ENCODE results near the gene CALCB.
"Not testable (repeated sequence)": the region's sequence is repeated elsewhere in the genome, so short reads cannot be mapped to it uniquely, and the experiment has no call there.

The CALCB gene

DNA sequence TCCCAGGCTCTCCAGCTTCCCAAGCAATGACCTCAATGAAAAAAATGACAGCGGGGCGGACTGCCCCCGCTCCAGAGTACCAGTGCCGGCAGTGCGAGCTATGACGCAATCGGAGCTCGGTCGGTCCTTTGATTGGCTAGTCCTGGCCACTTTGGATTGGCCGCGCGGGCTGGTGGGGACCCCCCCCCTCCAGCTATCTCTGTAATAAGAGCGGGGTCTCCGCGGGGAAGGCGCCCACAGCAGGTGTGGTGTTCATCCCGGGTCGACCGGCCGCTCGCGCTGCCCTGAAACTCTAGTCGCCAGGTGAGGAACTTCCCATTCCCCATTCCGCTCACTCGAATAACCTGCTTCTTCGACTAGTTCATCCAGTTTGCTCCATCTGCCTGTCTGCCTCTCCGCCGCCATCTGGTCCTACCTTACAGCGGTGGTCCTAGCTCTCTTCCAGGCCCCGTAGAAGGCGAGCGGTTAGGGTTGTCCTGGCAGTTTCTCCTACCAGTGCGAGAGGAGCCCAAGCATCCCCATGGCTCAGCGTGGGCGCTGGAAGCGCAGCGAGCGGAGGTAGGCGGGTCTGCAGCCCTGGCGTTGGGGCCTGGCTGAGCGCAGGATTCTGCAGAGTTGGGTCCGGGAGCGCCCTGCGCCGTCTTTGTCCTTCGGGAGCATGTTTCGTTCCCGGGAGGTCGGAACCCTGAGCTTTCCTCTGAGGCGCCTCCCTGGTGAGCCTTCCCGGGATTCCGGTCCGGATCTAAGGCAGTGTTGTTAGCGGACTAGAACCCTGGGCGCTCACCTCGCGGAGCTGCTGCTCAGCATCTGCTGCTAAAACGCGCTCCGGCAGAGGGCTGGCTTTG is at the start of gene CALCB:
TSS of gene CALCB (plus strand) at position 233 of the 845 bp plus-strand sequence. CDS start 1,126 bp downstream, outside the sequence.
- peaks cover 5% of the 10 kb centered on the region; the same call in 1 of the 2 replicates for H3K9me3 ChIP-seq (ENCODE audit: control insufficient read depth, insufficient read depth, low read length)
- no peaks in the 10 kb centered on the region for H3K36me3 ChIP-seq (ENCODE audit: insufficient read depth, low read length)
- H3K4me1 ChIP-seq (ENCODE audit: insufficient read depth, low read length): 0 out of 2 replicates have a peak, but pooled peaks cover 5% of the 10 kb centered on the region
- no peak within 1 kb of the TSS for H3K9ac ChIP-seq (ENCODE audit: low read depth, low read length)

- Histone ChIP-seq H3K36me3 (ENCODE audit: insufficient read depth, low read length) (no peaks in the 10 kb centered on the region), H3K9me3 (ENCODE audit: control insufficient read depth, insufficient read depth, low read length) (0 out of 2 replicates have a peak, but pooled peaks cover 7% of the 10 kb centered on the region), H3K9ac (ENCODE audit: low read depth, low read length) (no peak overlapping the region), H3K4me1 (ENCODE audit: insufficient read depth, low read length) (no peaks in the 10 kb centered on the region)
These were observed 46.4 kb upstream of the CALCB start for GRCh38 chr11:15027011-15027410.

GRCh38 chr11:15027956-15028355 is 45.4 kb upstream of the CALCB start:
- H3K9me3 ChIP-seq (ENCODE audit: control insufficient read depth, insufficient read depth, low read length): 0 out of 2 replicates have a peak, but pooled peaks cover 3% of the 10 kb centered on the region
- H3K36me3 ChIP-seq (ENCODE audit: insufficient read depth, low read length): no peaks in the 10 kb centered on the region
- H3K9ac ChIP-seq (ENCODE audit: low read depth, low read length): no peak overlapping the region
- H3K4me1 ChIP-seq (ENCODE audit: insufficient read depth, low read length): no peaks in the 10 kb centered on the region

DNA sequence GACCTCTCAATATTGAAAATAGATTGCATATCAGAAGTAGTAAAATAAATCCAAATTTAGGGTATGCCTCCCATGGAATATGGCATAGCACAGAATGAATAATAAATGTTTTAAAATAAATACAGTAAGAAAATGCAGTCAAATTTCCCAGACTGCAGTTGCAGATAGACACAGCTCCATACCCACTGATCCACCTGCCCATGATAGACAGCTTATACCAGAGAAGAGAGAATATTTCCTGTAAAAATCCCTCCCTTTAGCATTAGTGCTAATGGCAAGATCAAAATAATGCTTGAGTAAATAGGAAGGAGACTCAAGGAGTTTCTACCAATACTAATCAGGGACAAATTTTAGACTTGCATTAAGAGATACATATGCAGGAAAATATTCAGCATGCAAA is 45.0 kb upstream of the CALCB start:
- no peaks in the 10 kb centered on the region for H3K36me3 ChIP-seq (ENCODE audit: insufficient read depth, low read length)
- H3K9me3 ChIP-seq (ENCODE audit: control insufficient read depth, insufficient read depth, low read length): no peaks in the 10 kb centered on the region
- no peaks in the 10 kb centered on the region for H3K4me1 ChIP-seq (ENCODE audit: insufficient read depth, low read length)
- no peak overlapping the region for H3K9ac ChIP-seq (ENCODE audit: low read depth, low read length)

GRCh38 chr11:15031945-15032344 is 41.4 kb upstream of the CALCB start:
- H3K9me3 ChIP-seq (ENCODE audit: control insufficient read depth, insufficient read depth, low read length); H3K4me1 ChIP-seq (ENCODE audit: insufficient read depth, low read length); H3K9ac ChIP-seq (ENCODE audit: low read depth, low read length); H3K36me3 ChIP-seq (ENCODE audit: insufficient read depth, low read length): not testable (repeated sequence)

DNA sequence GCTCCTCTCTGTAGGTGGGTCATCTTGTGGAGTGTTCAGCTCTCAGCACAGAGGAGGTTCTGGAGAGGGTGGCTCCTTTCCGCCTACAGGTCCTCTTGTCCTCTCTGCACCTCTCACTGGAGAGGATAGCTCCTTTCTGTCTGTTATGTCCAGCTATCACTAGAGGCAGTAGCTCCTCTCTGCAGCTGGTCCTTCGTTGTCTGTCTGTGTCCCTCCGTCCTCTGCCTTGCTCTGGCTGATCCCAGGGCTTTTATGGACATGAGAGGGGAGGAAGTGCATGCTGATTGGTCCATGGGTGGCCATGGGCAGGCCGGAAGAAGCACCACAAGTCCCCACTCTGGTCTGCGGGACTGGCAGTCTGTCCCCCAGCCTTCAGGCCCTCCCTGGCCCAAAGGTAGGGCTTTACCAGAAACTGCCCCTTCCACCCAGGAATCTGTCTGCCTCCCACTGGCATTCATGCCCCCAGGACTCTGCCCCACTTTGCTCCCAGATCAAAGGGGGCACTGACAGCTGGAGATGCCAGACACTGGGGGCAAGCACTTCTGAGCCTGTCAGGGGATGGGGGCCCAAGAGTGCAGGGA is 38.6 kb upstream of the CALCB start:
- H3K4me1 ChIP-seq (ENCODE audit: insufficient read depth, low read length): no peaks in the 10 kb centered on the region

GRCh38 chr11:15035283-15035682 is 38.1 kb upstream of the CALCB start:
- Histone ChIP-seq H3K9me3 (ENCODE audit: control insufficient read depth, insufficient read depth, low read length) (no peaks in the 10 kb centered on the region), H3K36me3 (ENCODE audit: insufficient read depth, low read length) (no peaks in the 10 kb centered on the region), H3K9ac (ENCODE audit: low read depth, low read length) (no peak overlapping the region; the same call in 1 of the 2 replicates), H3K4me1 (ENCODE audit: insufficient read depth, low read length) (no peaks in the 10 kb centered on the region)

More for the DNA sequence above, 38.6 kb upstream of the CALCB start:
- no peaks in the 10 kb centered on the region for H3K9me3 ChIP-seq (ENCODE audit: control insufficient read depth, insufficient read depth, low read length)
- H3K36me3 ChIP-seq (ENCODE audit: insufficient read depth, low read length): no peaks in the 10 kb centered on the region
- H3K9ac ChIP-seq (ENCODE audit: low read depth, low read length): no peak overlapping the region; the same call in 1 of the 2 replicates

DNA sequence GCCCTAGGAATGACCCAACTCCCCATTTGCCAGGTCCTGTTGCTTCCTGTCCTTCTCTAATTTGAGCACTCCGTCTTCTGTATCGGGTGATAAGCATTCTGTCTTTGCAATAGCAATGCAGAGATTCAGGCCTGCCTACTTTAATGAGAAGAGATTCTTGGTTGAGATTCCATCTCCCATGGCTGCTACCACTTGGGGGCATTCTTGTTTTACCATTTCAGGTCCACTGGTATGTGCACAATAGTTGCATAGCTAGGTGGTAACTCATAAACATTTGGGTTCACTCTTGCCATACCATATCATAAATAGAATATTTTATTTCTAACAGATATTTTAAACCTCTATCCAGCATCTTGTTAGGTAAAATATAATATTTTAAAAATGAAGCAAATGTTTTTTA is 34.4 kb upstream of the CALCB start:
- Histone ChIP-seq H3K4me1 (ENCODE audit: insufficient read depth, low read length) (peaks cover 15% of the 10 kb centered on the region; the same call in 1 of the 2 replicates), H3K36me3 (ENCODE audit: insufficient read depth, low read length) (no peaks in the 10 kb centered on the region), H3K9ac (ENCODE audit: low read depth, low read length) (no peak overlapping the region), H3K9me3 (ENCODE audit: control insufficient read depth, insufficient read depth, low read length) (no peaks in the 10 kb centered on the region)

DNA sequence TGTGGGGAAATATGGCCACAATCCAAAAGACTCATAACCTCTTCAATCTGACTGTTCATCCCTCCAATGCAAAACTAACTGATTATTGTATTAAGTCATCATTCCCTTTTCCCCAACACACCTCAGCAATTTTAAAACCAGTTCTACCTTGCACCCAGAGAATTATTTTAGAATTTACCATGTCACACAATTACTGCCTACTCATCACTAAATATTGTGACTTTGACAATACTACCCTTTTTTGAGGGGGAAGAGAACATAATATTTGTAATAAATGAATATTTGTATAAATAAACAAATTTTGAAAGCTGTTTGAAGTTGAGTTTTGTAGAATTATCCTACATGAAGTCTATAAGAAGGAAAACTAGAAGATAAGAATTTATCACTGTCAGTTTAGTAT is 28.2 kb upstream of the CALCB start:
- peaks cover 15% of the 10 kb centered on the region; the same call in 1 of the 2 replicates for H3K4me1 ChIP-seq (ENCODE audit: insufficient read depth, low read length)
- no peaks in the 10 kb centered on the region for H3K36me3 ChIP-seq (ENCODE audit: insufficient read depth, low read length)
- H3K9ac ChIP-seq (ENCODE audit: low read depth, low read length): no peak overlapping the region
- no peaks in the 10 kb centered on the region; the same call in 1 of the 2 replicates for H3K9me3 ChIP-seq (ENCODE audit: control insufficient read depth, insufficient read depth, low read length)

GRCh38 chr11:15045891-15046290 is 27.5 kb upstream of the CALCB start:
- Histone ChIP-seq H3K9me3 (ENCODE audit: control insufficient read depth, insufficient read depth, low read length) (no peaks in the 10 kb centered on the region; the same call in 1 of the 2 replicates), H3K9ac (ENCODE audit: low read depth, low read length) (no peak overlapping the region), H3K36me3 (ENCODE audit: insufficient read depth, low read length) (no peaks in the 10 kb centered on the region), H3K4me1 (ENCODE audit: insufficient read depth, low read length) (peaks cover 15% of the 10 kb centered on the region; the same call in 1 of the 2 replicates)

DNA sequence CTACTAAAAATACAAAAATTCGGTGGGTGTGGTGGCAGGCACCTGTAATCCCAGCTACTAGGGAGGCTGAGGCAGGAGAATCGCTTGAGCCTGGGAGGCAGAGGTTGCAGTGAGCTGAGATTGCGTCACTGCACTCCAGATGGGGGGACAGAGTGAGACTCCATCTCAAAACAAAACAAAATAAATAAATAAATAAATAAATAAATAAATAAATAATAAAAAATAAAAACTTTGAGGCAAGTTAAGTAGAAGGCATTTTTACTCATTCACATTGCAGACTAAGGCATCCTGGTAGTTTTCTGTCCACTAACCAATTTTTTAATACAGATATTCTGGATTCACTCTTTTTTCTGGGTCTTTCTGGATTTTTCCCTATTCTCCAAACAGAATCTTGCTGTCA is 26.7 kb upstream of the CALCB start:
- not testable (repeated sequence) for H3K9ac ChIP-seq (ENCODE audit: low read depth, low read length); H3K36me3 ChIP-seq (ENCODE audit: insufficient read depth, low read length); H3K9me3 ChIP-seq (ENCODE audit: control insufficient read depth, insufficient read depth, low read length)
- H3K4me1 ChIP-seq (ENCODE audit: insufficient read depth, low read length): 0 out of 2 replicates have a peak, but pooled peaks cover 11% of the 10 kb centered on the region

- Histone ChIP-seq H3K9me3 (ENCODE audit: control insufficient read depth, insufficient read depth, low read length) (no peaks in the 10 kb centered on the region; the same call in 1 of the 2 replicates), H3K9ac (ENCODE audit: low read depth, low read length) (no peak overlapping the region), H3K36me3 (ENCODE audit: insufficient read depth, low read length) (no peaks in the 10 kb centered on the region), H3K4me1 (ENCODE audit: insufficient read depth, low read length) (0 out of 2 replicates have a peak, but pooled peaks cover 7% of the 10 kb centered on the region)
These were observed 24.8 kb upstream of the CALCB start for GRCh38 chr11:15048616-15049015.

- no peaks in the 10 kb centered on the region for H3K9me3 ChIP-seq (ENCODE audit: control insufficient read depth, insufficient read depth, low read length)
- H3K4me1 ChIP-seq (ENCODE audit: insufficient read depth, low read length): 0 out of 2 replicates have a peak, but pooled peaks cover 7% of the 10 kb centered on the region
- no peak overlapping the region for H3K9ac ChIP-seq (ENCODE audit: low read depth, low read length)
- H3K36me3 ChIP-seq (ENCODE audit: insufficient read depth, low read length): no peaks in the 10 kb centered on the region
These were observed 20.2 kb upstream of the CALCB start for GRCh38 chr11:15053191-15053685.

GRCh38 chr11:15055620-15056356 is 17.6 kb upstream of the CALCB start:
- Histone ChIP-seq H3K4me1 (ENCODE audit: insufficient read depth, low read length) (0 out of 2 replicates have a peak, but pooled peaks cover 7% of the 10 kb centered on the region), H3K9me3 (ENCODE audit: control insufficient read depth, insufficient read depth, low read length) (no peaks in the 10 kb centered on the region), H3K9ac (ENCODE audit: low read depth, low read length) (no peak overlapping the region), H3K36me3 (ENCODE audit: insufficient read depth, low read length) (no peaks in the 10 kb centered on the region)

All from ES-I3 (cell line).